Measurements from ENCODE around the gene TSPAN14. TPM values are rescaled to one million over a fixed set of nuclear protein-coding genes. Genes with fewer than 3 reads are reported as not detected.
A peak's percentile ranks its signal among the peaks of the same experiment; 100 is the strongest.

The TSPAN14 gene
- total RNA-seq, 2 donors from 2014 or later: 85.6 TPM

GRCh38 chr10:80421050-80421706 lies 32.9 kb upstream of the TSPAN14 start:
- DNase-seq (no peak), ATAC-seq (no peak)
- intact Hi-C loops (cut with DNase I, micrococcal nuclease): no loop called here

- ATAC-seq (peak; percentile 60), DNase-seq (no peak)
- intact Hi-C loops (cut with DNase I, micrococcal nuclease): no loop called here
Observed at GRCh38 chr10:80421707-80422536, 32.2 kb upstream of the TSPAN14 start.

GRCh38 chr10:80425901-80426300 lies 28.2 kb upstream of the TSPAN14 start:
- DNase-seq (no peak), ATAC-seq (no peak)
- intact Hi-C loops (cut with DNase I, micrococcal nuclease): no loop called here

- intact Hi-C loops (cut with DNase I, micrococcal nuclease): no loop called here
- ATAC-seq (no peak), DNase-seq (no peak)
Observed at GRCh38 chr10:80427541-80427940, 26.6 kb upstream of the TSPAN14 start.

- DNase-seq (peak; percentile 53 to 79), ATAC-seq (peak; percentile 95)
- intact Hi-C loops (cut with DNase I, micrococcal nuclease): no loop called here
Observed at GRCh38 chr10:80429521-80429973, 24.6 kb upstream of the TSPAN14 start.

GRCh38 chr10:80433134-80433533 lies 21.0 kb upstream of the TSPAN14 start:
- ATAC-seq (no peak), DNase-seq (no peak)
- intact Hi-C loops (cut with DNase I, micrococcal nuclease): no loop called here

GRCh38 chr10:80436446-80437098 lies 17.5 kb upstream of the TSPAN14 start:
- intact Hi-C loops (cut with DNase I, micrococcal nuclease): no loop called here
- ATAC-seq (no peak), DNase-seq (no peak)

GRCh38 chr10:80437227-80437626 lies 16.9 kb upstream of the TSPAN14 start:
- intact Hi-C loops (cut with DNase I, micrococcal nuclease): no loop called here
- ATAC-seq (no peak), DNase-seq (no peak)

GRCh38 chr10:80441831-80442230 lies 12.3 kb upstream of the TSPAN14 start:
- intact Hi-C loops (cut with DNase I, micrococcal nuclease): no loop called here
- DNase-seq (no peak), ATAC-seq (no peak)

GRCh38 chr10:80442879-80443278 lies 11.2 kb upstream of the TSPAN14 start:
- ATAC-seq: peak; percentile 19
- DNase-seq: no peak
- intact Hi-C loops (cut with DNase I, micrococcal nuclease): no loop called here

- ATAC-seq (peak; percentile 85), DNase-seq (peak in 1 of 2 donors; percentile 37)
- intact Hi-C loops (cut with DNase I, micrococcal nuclease): no loop called here
Observed at GRCh38 chr10:80443531-80443974, 10.6 kb upstream of the TSPAN14 start.

GRCh38 chr10:80444124-80444523 lies 10.0 kb upstream of the TSPAN14 start:
- DNase-seq (no peak), ATAC-seq (no peak)
- intact Hi-C loops (cut with DNase I, micrococcal nuclease): loop anchor here in 1 of 2 donors (2.0 kb wide), 1 partner anchor 61 kb away; no protein-coding TSS in a partner anchor

GRCh38 chr10:80444646-80445319 lies 9.3 kb upstream of the TSPAN14 start:
- peak; percentile 61 to 63 for DNase-seq
- intact Hi-C loops (cut with DNase I, micrococcal nuclease): loop anchor here in 1 of 2 donors (2.0 kb wide), 1 partner anchor 60 kb away; no protein-coding TSS in a partner anchor
- peak; percentile 95 for ATAC-seq

- no peak for ATAC-seq
- DNase-seq: no peak
- intact Hi-C loops (cut with DNase I, micrococcal nuclease): no loop called here
Observed at GRCh38 chr10:80447436-80448190, 6.5 kb upstream of the TSPAN14 start.

GRCh38 chr10:80448209-80448942 lies 5.7 kb upstream of the TSPAN14 start:
- intact Hi-C loops (cut with DNase I, micrococcal nuclease): no loop called here
- no peak for ATAC-seq
- DNase-seq: no peak

GRCh38 chr10:80449520-80449919 lies 4.6 kb upstream of the TSPAN14 start:
- intact Hi-C loops (cut with DNase I, micrococcal nuclease): no loop called here
- ATAC-seq (no peak), DNase-seq (no peak)

GRCh38 chr10:80451132-80451531 lies 3.0 kb upstream of the TSPAN14 start:
- intact Hi-C loops (cut with DNase I, micrococcal nuclease): no loop called here
- DNase-seq (no peak), ATAC-seq (no peak)

- DNase-seq (no peak), ATAC-seq (no peak)
- intact Hi-C loops (cut with DNase I, micrococcal nuclease): no loop called here
Observed at GRCh38 chr10:80452069-80452468, 2.0 kb upstream of the TSPAN14 start.
